Dendritic cell treated with granulocyte-macrophage colony-stimulating factor and Interleukin-4, amounts not matched to agents 40 ng/mL and 50 ng/mL, for 4 days (primary cell): Measurements from ENCODE around the gene C5AR2.
"Not testable (repeated sequence)": the region's sequence is repeated elsewhere in the genome, so short reads cannot be mapped to it uniquely, and the experiment has no call there.

Experiments used
- H3K27ac Mint-ChIP-seq: one replicate; pipeline ENCODE4 v1.8.0; 2022; ENCODE audit warnings: mild to moderate bottlenecking, mixed read lengths
- H3K27me3 Mint-ChIP-seq: one replicate; pipeline ENCODE4 v1.8.0; 2022; ENCODE audit warnings: mild to moderate bottlenecking, mixed read lengths
- H3K36me3 Mint-ChIP-seq: one replicate; pipeline ENCODE4 v1.8.0; 2022; ENCODE audit warnings: low read depth, mixed read lengths
- H3K4me1 Mint-ChIP-seq: one replicate; pipeline ENCODE4 v1.8.0; 2022; ENCODE audit warnings: low read depth, mixed read lengths
- H3K4me3 Mint-ChIP-seq: one replicate; pipeline ENCODE4 v1.8.0; 2022; ENCODE audit warnings: mild to moderate bottlenecking, moderate library complexity, mixed read lengths
- H3K9me3 Mint-ChIP-seq: one replicate; pipeline ENCODE4 v1.8.0; 2022; ENCODE audit warnings: mixed read lengths
- intact Hi-C: fragments of 100-400 bp; cut with micrococcal nuclease; formaldehyde crosslinking; loops from one replicate; pipeline ENCODE4 v1.15.0; 2022

C5AR2 gene

DNA sequence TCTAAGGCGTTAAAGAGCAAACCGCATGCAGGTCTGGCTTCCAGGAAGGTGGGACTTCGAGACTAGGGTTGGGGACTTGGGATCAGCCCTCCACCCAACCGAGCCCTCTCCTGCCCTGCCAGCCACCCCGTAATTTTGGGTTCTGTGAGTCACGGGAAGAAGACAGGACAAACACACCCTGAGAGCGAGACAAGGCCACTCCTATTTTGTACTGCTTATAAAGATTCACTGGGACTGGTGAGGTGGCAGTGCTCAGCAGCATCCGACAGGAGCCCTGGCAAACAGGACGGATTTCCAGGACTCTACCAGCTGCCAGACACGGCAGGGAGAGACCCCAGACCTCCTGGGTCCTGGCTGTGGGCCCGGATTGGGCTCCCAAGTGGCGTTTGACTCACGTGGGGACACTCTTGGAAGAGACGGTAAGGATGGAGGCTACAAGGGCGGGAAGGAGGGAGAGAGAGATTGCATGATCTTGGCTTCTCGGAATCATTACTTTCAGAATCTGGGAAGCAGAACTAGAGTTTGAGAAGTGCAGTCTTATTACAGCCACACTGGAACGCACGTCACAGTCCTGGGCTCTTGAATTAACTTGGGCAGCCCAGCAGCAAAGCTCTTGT is at the start of gene C5AR2:
Gene C5AR2 (plus strand): TSS at position 245 of the 617 bp plus-strand sequence. CDS start 8,625 bp downstream, outside the sequence.
- Mint-ChIP-seq H3K27me3 (no peaks in the 10 kb centered on the region), H3K9me3 (no peaks in the 10 kb centered on the region), H3K27ac (peak within 1 kb of the TSS; percentile 87), H3K36me3 (no peaks in the 10 kb centered on the region), H3K4me3 (peak within 1 kb of the TSS; percentile 65), H3K4me1 (peaks cover 78% of the 10 kb centered on the region)
- intact Hi-C loops = loop anchor here (2.0 kb wide), 1 partner anchor 17 kb away; no protein-coding TSS in a partner anchor

DNA sequence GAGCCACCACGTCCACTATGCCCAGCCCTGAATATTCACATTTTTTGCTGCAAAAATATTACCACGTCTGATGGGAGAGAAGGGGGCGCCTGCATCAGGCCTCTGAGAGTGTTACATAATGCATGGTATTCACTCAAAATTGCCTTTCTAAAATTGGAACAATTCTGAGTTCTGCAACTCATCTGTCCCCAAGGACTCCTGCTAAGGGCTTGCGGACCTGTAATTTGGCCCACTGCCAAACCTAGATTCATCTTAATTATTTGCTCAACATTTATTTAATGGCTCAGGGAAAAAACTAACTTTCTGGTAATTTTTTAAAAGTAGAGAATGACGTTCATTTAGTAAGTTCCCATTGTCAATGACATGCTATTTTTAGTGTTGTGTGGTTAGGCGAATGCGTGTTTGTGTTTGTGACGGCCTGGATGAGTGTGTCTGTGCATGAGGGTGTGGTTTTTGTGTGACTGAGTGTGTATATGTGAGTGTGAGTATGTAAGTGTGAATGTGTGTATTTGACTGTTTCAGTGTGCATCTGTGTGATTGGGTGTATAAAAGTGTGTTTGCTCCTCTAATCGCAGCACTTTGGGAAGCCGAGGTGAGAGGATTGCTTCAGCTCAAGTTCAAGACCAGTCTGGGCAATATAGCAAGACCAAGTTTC is 48.4 kb upstream of the C5AR2 start:
- no peaks in the 10 kb centered on the region for H3K27me3 Mint-ChIP-seq
- no peaks in the 10 kb centered on the region for H3K9me3 Mint-ChIP-seq
- H3K4me3 Mint-ChIP-seq = no peak overlapping the region
- no peak overlapping the region for H3K27ac Mint-ChIP-seq
- no peaks in the 10 kb centered on the region for H3K36me3 Mint-ChIP-seq
- peaks cover 21% of the 10 kb centered on the region for H3K4me1 Mint-ChIP-seq
- intact Hi-C loops = loop anchor here (2.0 kb wide), 1 partner anchor 107 kb away; no protein-coding TSS in a partner anchor

DNA sequence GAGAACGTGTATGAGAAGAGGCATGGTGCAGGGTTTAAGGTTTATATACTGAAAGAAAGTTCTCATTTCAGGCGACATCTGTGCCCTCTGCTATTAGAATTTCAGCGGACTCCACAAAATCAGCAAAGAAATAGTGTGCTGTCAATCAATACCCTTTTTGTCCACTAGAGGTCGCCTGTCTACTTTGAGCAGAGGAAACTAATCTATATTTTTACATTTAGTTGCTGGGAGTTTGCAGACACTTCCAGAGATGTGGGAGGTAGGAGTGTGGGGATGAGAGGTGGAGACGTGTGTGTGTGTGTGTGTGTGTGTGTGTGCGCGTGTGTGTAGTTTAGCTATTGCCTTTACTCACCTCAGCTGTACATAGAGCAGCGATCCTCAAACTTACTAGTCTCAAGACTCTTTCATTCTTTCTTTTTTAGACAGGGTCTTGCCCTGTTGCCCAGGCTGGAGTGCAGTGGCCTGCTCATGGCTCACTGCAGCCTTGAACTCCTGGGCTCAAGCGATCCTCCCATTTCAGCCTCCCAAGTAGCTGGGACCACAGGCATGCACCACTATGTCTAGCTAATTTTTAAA is 47.6 kb upstream of the C5AR2 start:
- Mint-ChIP-seq H3K27me3 (no peaks in the 10 kb centered on the region), H3K27ac (no peak overlapping the region), H3K9me3 (no peaks in the 10 kb centered on the region), H3K4me1 (peaks cover 18% of the 10 kb centered on the region), H3K4me3 (no peak overlapping the region), H3K36me3 (no peaks in the 10 kb centered on the region)
- intact Hi-C loops = loop anchor here (2.0 kb wide), 1 partner anchor 106 kb away; no protein-coding TSS in a partner anchor

DNA sequence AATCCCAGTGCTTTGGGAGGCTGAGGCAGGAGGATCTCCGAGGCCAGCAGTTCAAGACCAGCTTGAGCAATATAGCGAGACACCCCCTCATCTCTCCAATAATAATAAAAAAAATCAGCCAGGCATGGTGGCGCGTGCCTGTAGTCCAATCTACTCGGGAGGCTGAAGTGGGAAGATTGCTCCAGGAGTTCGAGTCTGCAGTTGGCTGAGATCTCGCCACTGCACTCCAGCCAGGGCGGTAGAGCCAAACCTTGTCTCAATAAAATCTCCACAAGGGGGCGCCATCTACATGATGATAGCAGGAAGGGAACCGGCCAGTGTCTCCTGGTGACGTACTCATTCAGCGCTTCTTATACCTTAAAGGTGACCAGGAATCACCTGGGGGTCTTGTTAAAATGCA is 35.9 kb upstream of the C5AR2 start:
- H3K27me3 Mint-ChIP-seq = peaks cover 14% of the 10 kb centered on the region
- no peaks in the 10 kb centered on the region for H3K9me3 Mint-ChIP-seq
- H3K4me1 Mint-ChIP-seq = peaks cover 12% of the 10 kb centered on the region
- H3K4me3 Mint-ChIP-seq = no peak overlapping the region
- intact Hi-C loops = loop anchor here (1.0 kb wide), 1 partner anchor 95 kb away; no protein-coding TSS in a partner anchor
- no peak overlapping the region for H3K27ac Mint-ChIP-seq
- no peaks in the 10 kb centered on the region for H3K36me3 Mint-ChIP-seq

DNA sequence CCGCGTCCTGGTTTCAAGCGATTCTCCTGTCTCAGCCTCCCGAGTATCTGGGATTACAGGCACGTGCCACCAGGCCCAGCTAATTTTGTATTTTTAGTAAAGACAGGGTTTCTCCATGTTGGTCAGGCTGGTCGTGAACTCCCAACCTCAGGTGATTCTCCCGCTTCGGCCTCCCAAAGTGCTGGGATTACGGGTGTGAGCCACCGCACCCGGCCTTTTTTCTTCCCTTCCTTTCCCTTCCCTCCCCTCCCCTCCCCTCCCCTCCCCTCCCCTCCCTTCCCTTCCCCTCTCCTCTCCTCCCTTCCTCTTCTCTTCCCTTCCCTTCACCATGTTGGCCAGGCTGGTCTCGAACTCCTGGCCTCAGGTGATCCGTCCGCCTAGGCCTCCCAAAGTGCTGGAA is 31.1 kb upstream of the C5AR2 start:
- H3K4me3 Mint-ChIP-seq, H3K9me3 Mint-ChIP-seq, intact Hi-C loops: not testable (repeated sequence)

DNA sequence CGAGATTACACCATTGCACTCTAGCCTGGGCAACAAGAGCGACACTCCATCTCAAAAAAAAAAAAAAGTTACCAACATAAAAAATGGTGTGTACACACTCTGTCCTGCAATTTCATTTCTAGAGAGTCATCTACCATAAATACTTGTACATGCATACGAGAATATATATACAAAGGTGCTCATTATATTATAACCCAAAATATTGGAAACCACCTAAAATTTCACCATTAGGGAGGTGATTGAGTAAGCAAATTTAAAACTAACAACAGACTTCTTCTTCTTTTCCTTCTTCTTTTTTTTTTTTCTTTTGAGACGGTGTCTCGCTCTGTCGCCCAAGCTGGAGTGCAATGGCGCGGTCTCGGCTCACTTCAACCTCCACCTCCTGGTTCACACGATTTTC is 29.7 kb upstream of the C5AR2 start:
- H3K27me3 Mint-ChIP-seq = peaks cover 18% of the 10 kb centered on the region

More for the DNA sequence above, 31.1 kb upstream of the C5AR2 start:
- Mint-ChIP-seq H3K4me1 (peaks cover 36% of the 10 kb centered on the region), H3K27ac (peak overlapping the region; percentile 47), H3K27me3 (peaks cover 21% of the 10 kb centered on the region)
- not testable (repeated sequence) for H3K36me3 Mint-ChIP-seq

DNA sequence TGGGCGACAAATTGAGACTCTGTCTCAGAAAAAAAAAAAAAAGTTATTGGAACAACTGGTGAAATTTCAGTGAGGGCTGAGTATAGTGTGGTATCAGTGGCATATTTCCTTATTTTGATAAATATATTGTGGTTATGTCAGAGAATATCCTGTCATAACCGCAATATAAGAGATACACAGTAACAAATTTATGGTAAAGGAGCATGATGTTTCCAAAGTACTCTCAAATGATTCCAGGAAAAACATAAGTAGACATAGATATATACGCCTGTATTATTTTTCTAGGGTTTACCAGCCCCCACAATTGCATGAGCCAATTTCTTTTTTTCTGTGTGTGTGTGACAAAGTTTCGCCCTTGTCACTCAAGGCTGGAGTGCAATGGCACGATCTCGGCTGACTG is 28.0 kb upstream of the C5AR2 start:
- H3K36me3 Mint-ChIP-seq = no peaks in the 10 kb centered on the region
- H3K27ac Mint-ChIP-seq = no peak overlapping the region
- H3K9me3 Mint-ChIP-seq = no peaks in the 10 kb centered on the region
- no peak overlapping the region for H3K4me3 Mint-ChIP-seq
- H3K27me3 Mint-ChIP-seq = peaks cover 18% of the 10 kb centered on the region
- intact Hi-C loops = no loop called here
- H3K4me1 Mint-ChIP-seq = peaks cover 42% of the 10 kb centered on the region

More for the DNA sequence above, 29.7 kb upstream of the C5AR2 start:
- Mint-ChIP-seq H3K9me3 (no peaks in the 10 kb centered on the region), H3K27ac (no peak overlapping the region), H3K4me3 (no peak overlapping the region), H3K4me1 (peaks cover 36% of the 10 kb centered on the region), H3K36me3 (no peaks in the 10 kb centered on the region)
- intact Hi-C loops = no loop called here

DNA sequence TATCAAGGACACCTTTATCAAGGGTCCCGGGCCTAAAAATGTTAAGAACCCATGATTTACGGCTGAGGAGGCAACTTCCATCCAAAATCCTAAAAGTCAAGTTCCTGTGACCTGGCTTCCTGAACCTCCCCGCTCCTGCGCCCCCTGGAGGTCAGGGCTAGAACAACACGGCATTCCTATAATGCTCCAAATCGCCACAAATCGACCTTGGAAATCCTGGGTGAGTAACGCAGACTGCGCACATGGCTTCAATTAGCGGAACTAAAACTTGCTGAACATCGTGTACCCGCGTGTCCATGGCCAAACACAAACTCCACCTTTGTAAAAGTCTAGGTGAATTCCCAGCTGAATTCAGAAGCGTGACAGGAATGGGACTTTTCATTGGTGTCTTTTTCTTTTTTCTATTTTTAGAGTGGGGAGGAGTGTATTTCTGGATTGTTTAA is 26.6 kb upstream of the C5AR2 start:
- intact Hi-C loops = loop anchor here (5.0 kb wide), 1 partner anchor 42 kb away; the partner anchor contains the start of gene DHX34
- Mint-ChIP-seq H3K4me3 (no peak overlapping the region), H3K9me3 (no peaks in the 10 kb centered on the region), H3K4me1 (peaks cover 56% of the 10 kb centered on the region), H3K36me3 (peaks cover 6% of the 10 kb centered on the region), H3K27ac (peak overlapping the region; percentile 51), H3K27me3 (peaks cover 18% of the 10 kb centered on the region)

DNA sequence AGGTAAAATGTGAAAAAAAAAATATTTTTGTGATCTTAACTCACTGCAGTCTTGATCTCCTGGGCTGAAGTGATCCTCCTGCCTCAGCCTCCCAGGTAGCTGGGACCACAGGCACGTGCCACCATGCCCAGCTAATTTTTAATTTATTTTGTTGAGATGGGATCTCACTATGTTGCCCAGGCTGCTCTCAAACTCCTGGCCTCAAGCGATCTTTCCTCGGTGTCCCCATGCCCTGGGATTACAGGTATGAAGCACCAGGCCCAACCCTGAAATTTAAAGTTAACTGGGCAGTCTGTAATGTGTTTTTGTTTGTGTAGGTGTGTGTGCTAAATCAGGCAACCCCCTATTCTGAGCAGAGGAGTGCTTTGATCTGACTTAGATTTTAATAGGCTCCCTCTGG is 25.7 kb upstream of the C5AR2 start:
- Mint-ChIP-seq H3K27ac (peak overlapping the region; percentile 51), H3K36me3 (peaks cover 6% of the 10 kb centered on the region), H3K4me1 (peaks cover 60% of the 10 kb centered on the region), H3K4me3 (no peak overlapping the region), H3K9me3 (no peaks in the 10 kb centered on the region), H3K27me3 (peaks cover 13% of the 10 kb centered on the region)
- intact Hi-C loops = loop anchor here (5.0 kb wide), 1 partner anchor 41 kb away; the partner anchor contains the start of gene DHX34

DNA sequence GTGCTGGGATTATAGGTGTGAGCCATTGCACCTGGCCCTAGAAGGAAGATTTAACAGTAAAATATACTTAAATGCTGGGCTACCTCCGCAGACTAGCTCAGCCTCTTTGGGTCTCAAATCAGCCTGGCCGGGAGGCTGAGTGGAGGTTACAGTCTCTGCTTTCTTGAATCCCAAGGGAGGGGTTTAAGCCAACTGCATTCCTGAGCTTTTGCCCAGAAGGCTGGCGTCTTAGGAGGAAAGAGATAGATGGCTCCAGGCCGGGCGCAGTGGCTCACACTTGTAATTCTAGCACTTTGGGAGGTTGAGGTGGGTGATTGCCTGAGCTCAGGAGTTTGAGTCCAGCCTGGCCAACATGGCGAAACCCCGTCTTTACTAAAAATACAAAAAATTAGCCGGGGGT is 22.9 kb upstream of the C5AR2 start:
- peaks cover 21% of the 10 kb centered on the region for H3K36me3 Mint-ChIP-seq
- peaks cover 6% of the 10 kb centered on the region for H3K27me3 Mint-ChIP-seq
- H3K27ac Mint-ChIP-seq = peak overlapping the region; percentile 87
- peaks cover 68% of the 10 kb centered on the region for H3K4me1 Mint-ChIP-seq
- no peaks in the 10 kb centered on the region for H3K9me3 Mint-ChIP-seq
- intact Hi-C loops = loop anchor here (5.0 kb wide), 1 partner anchor 38 kb away; the partner anchor contains the start of gene DHX34
- peak overlapping the region; percentile 89 for H3K4me3 Mint-ChIP-seq

DNA sequence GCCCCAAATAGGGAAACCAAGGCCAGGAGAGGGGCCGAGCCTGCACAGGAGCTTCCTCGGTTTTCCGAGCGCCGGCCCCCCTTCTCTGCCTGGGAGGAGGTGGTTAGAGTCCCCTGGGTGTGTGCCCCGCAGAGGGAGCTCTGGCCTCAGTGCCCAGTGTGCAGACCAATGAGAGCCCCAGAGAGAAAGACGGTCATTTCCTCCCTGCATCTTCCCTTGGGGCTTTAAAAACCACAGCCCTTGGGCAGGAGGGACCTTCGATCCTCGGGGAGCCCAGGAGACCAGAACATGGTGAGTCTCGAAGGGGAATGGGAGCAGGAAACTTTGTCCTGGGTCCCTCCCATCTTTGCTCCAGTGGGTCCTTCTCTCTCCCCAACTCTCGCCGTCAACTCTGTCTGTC is 22.4 kb upstream of the C5AR2 start, which contains the start of gene C5AR1:
Gene C5AR1 (plus strand): TSS at position 254 of the 400 bp plus-strand sequence. CDS start 35 bp downstream, at position 289.
- H3K36me3 Mint-ChIP-seq = peaks cover 21% of the 10 kb centered on the region
- H3K4me1 Mint-ChIP-seq = peaks cover 69% of the 10 kb centered on the region
- intact Hi-C loops = loop anchor here (5.0 kb wide), 1 partner anchor 38 kb away; the partner anchor contains the start of gene DHX34
- H3K4me3 Mint-ChIP-seq = peak within 1 kb of the TSS; percentile 89
- peak within 1 kb of the TSS; percentile 87 for H3K27ac Mint-ChIP-seq
- peaks cover 2% of the 10 kb centered on the region for H3K27me3 Mint-ChIP-seq
- no peaks in the 10 kb centered on the region for H3K9me3 Mint-ChIP-seq

DNA sequence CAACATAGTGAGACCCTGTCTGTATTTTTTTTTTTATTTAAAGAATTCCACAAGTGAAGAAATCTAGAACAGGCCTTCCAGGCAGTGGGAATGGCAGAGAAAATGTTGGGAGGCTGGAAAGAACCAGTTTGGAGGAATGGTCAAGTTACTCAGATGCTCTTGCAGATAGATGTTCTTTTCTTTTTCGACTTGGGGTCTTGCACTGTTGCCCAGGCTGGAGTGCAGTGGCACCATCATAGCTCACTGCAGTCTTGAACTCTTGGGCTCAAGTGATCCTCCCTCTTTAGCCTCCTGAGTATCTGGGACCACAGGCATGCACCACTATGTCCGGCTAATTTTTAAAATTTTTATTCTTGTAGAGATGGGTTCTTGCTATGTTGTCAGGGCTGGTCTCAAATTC is 21.7 kb upstream of the C5AR2 start:
- Mint-ChIP-seq H3K27ac (peak overlapping the region; percentile 87), H3K27me3 (no peaks in the 10 kb centered on the region), H3K36me3 (peaks cover 27% of the 10 kb centered on the region), H3K4me3 (peak overlapping the region; percentile 89), H3K9me3 (no peaks in the 10 kb centered on the region), H3K4me1 (peaks cover 72% of the 10 kb centered on the region)
- intact Hi-C loops = no loop called here

DNA sequence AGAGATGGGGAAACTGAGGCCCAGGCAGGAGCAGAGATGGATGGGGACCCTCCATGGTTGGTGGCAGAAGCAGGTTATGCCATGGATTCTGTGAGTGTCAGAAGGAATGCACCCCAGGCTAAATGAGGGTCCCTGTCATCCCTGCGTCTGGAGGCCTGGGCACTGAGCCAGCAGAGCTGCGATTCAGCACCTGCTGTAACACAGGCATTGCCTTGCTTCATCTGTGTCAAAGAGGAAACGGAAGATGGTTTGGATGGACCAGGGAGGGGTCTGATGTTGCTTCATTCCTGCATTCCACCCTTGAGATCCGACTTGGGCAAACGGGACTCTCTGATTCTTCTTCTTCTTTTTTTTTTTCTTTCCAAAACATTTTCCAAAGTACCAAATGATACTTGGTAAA is 21.2 kb upstream of the C5AR2 start:
- H3K9me3 Mint-ChIP-seq = no peaks in the 10 kb centered on the region
- intact Hi-C loops = no loop called here
- peaks cover 32% of the 10 kb centered on the region for H3K36me3 Mint-ChIP-seq
- H3K27me3 Mint-ChIP-seq = no peaks in the 10 kb centered on the region
- H3K27ac Mint-ChIP-seq = peak overlapping the region; percentile 87
- H3K4me3 Mint-ChIP-seq = peak overlapping the region; percentile 89
- H3K4me1 Mint-ChIP-seq = peaks cover 74% of the 10 kb centered on the region
